Esophagus squamous epithelium (tissue), 4 donors: ENCODE data around the gene TCOF1.

ENCODE experiments used
- CTCF ChIP-seq, 6 experiments: fragments of 450-650 bp in 4 of 6; fragments of 200-600 bp in 2 of 6; sonication (generic) in 2 of 6; IDR thresholded peaks; one replicate each; pipeline ENCODE4 v1.5.1; 2016 to 2019; ENCODE audit warnings: antibody characterized with exemption in 6 of 6, mild to moderate bottlenecking in 4 of 6, moderate library complexity in 4 of 6
- POLR2A ChIP-seq, 4 donors: fragments of 450-650 bp; IDR thresholded peaks; one replicate each; pipeline ENCODE4 v1.6.1; 2017; ENCODE audit warnings: antibody characterized with exemption in 4 of 4, mild to moderate bottlenecking in 4 of 4, moderate library complexity in 3 of 4

- TF ChIP-seq CTCF (IDR thresholded peaks at IDR 0.05) = no peak
- no peak for TF ChIP-seq POLR2A (IDR thresholded peaks at IDR 0.05)
These were observed 74.1 kb downstream of the TCOF1 start for GRCh38 chr5:150431574-150431973.
